ENCODE data around the gene ST13. TPM values are rescaled to one million over a fixed set of nuclear protein-coding genes. Genes with fewer than 3 reads are reported as not detected.
A peak's percentile ranks its signal among the peaks of the same experiment; 100 is the strongest.
"Not testable (repeated sequence)": the region's sequence is repeated elsewhere in the genome, so short reads cannot be mapped to it uniquely, and the experiment has no call there.

ST13 gene
- total RNA-seq, 3 donors from 2014 or later: 162 to 248 (median 190) TPM

GRCh38 chr22:40857309-40857855 lies 943 bp upstream of the ST13 start:
- Histone ChIP-seq H3K27ac (peak overlapping the region; percentile 98), H3K36me3 (no peaks in the 10 kb centered on the region), H3K9me3 (no peaks in the 10 kb centered on the region), H3K27me3 (no peaks in the 10 kb centered on the region), H3K4me1 (peaks cover 0 to 13% of the 10 kb centered on the region in 2 donors), H3K4me3 (peak overlapping the region; percentile 88 to 95 (median 94))
- intact Hi-C loops (cut with DNase I; ENCODE audit: low total_unique reads): loop anchor here (10.0 kb wide), 1 partner anchor 587 kb away; the partner anchor contains the start of gene TOB2
- DNase-seq (ENCODE audit: low spot score in 2 of 2): no peak
- no peak for TF ChIP-seq POLR2AphosphoS5 (IDR thresholded peaks at IDR 0.05)
- no peak for TF ChIP-seq CTCF (IDR thresholded peaks at IDR 0.05)

GRCh38 chr22:40855979-40856512 lies 393 bp downstream of the ST13 start:
- no peaks in the 10 kb centered on the region for H3K36me3 ChIP-seq
- peak overlapping the region; percentile 98 for H3K27ac ChIP-seq
- peak overlapping the region; percentile 88 to 95 (median 94) for H3K4me3 ChIP-seq
- peak in 1 of 2 donors; percentile 29 for DNase-seq (ENCODE audit: low spot score in 2 of 2)
- H3K9me3 ChIP-seq: no peaks in the 10 kb centered on the region
- intact Hi-C loops (cut with DNase I; ENCODE audit: low total_unique reads): loop anchor here (10.0 kb wide), 1 partner anchor 589 kb away; the partner anchor contains the start of gene TOB2
- H3K4me1 ChIP-seq: peaks cover 0 to 13% of the 10 kb centered on the region in 2 donors
- no peaks in the 10 kb centered on the region for H3K27me3 ChIP-seq
- TF ChIP-seq POLR2A (IDR thresholded peaks at IDR 0.05) (no peak), POLR2AphosphoS5 (IDR thresholded peaks at IDR 0.05) (peak in 2 of 3 donors; percentile 23 to 35)

- Histone ChIP-seq H3K36me3 (no peaks in the 10 kb centered on the region), H3K27me3 (no peaks in the 10 kb centered on the region), H3K9me3 (no peaks in the 10 kb centered on the region), H3K27ac (peak overlapping the region; percentile 98), H3K4me3 (peak overlapping the region; percentile 88 to 95 (median 94)), H3K4me1 (peaks cover 0 to 13% of the 10 kb centered on the region in 2 donors)
- TF ChIP-seq POLR2AphosphoS5 (IDR thresholded peaks at IDR 0.05) (peak in 1 of 3 donors; percentile 9), CTCF (IDR thresholded peaks at IDR 0.05) (no peak)
- DNase-seq (ENCODE audit: low spot score in 2 of 2): no peak
- intact Hi-C loops (cut with DNase I; ENCODE audit: low total_unique reads): loop anchor here (10.0 kb wide), 1 partner anchor 589 kb away; the partner anchor contains the start of gene TOB2
Observed at GRCh38 chr22:40855071-40855978, 1.1 kb downstream of the ST13 start.

- no peak for DNase-seq (ENCODE audit: low spot score in 2 of 2)
- Histone ChIP-seq H3K4me1 (peaks cover 0 to 13% of the 10 kb centered on the region in 2 donors), H3K9me3 (no peaks in the 10 kb centered on the region), H3K27ac (peak overlapping the region in 1 of 2 donors; percentile 98), H3K27me3 (no peaks in the 10 kb centered on the region), H3K4me3 (peak overlapping the region in 2 of 3 donors; percentile 88 to 94), H3K36me3 (no peaks in the 10 kb centered on the region)
- intact Hi-C loops (cut with DNase I; ENCODE audit: low total_unique reads): loop anchor here (10.0 kb wide), 1 partner anchor 591 kb away; the partner anchor contains the start of gene TOB2
- TF ChIP-seq CTCF (IDR thresholded peaks at IDR 0.05) (no peak), POLR2A (IDR thresholded peaks at IDR 0.05) (no peak), POLR2AphosphoS5 (IDR thresholded peaks at IDR 0.05) (no peak)
Observed at GRCh38 chr22:40853961-40854360, 2.5 kb downstream of the ST13 start.

- H3K4me1 ChIP-seq: peaks cover 0 to 11% of the 10 kb centered on the region in 2 donors
- H3K36me3 ChIP-seq: no peaks in the 10 kb centered on the region
- H3K27ac ChIP-seq: peak overlapping the region in 1 of 2 donors; percentile 98
- H3K9me3 ChIP-seq: no peaks in the 10 kb centered on the region
- intact Hi-C loops (cut with DNase I; ENCODE audit: low total_unique reads): loop anchor here (10.0 kb wide), 1 partner anchor 591 kb away; the partner anchor contains the start of gene TOB2
- TF ChIP-seq CTCF (IDR thresholded peaks at IDR 0.05) (no peak), POLR2A (IDR thresholded peaks at IDR 0.05) (no peak), POLR2AphosphoS5 (IDR thresholded peaks at IDR 0.05) (no peak)
- peak overlapping the region in 2 of 3 donors; percentile 88 to 94 for H3K4me3 ChIP-seq
- H3K27me3 ChIP-seq: no peaks in the 10 kb centered on the region
- DNase-seq (ENCODE audit: low spot score in 2 of 2): no peak
Observed at GRCh38 chr22:40853333-40853732, 3.1 kb downstream of the ST13 start.

GRCh38 chr22:40845816-40846215 lies 10.6 kb downstream of the ST13 start:
- H3K36me3 ChIP-seq; intact Hi-C loops (cut with DNase I; ENCODE audit: low total_unique reads): not testable (repeated sequence)

More at GRCh38 chr22:40845816-40846215, 10.6 kb downstream of the ST13 start:
- not testable (repeated sequence) for H3K4me3 ChIP-seq; H3K27me3 ChIP-seq; H3K4me1 ChIP-seq; DNase-seq (ENCODE audit: low spot score in 2 of 2); H3K27ac ChIP-seq; H3K9me3 ChIP-seq
